Measurements from ENCODE around the gene STMP1.

The STMP1 gene

GRCh38 chr7:135712182-135712782, 50.0 kb downstream of the STMP1 start:
- Mint-ChIP-seq H3K4me3 (no peak overlapping the region), H3K9me3 (no peaks in the 10 kb centered on the region), H3K36me3 (ENCODE audit: low read depth) (no peaks in the 10 kb centered on the region), H3K27me3 (ENCODE audit: low read depth) (no peaks in the 10 kb centered on the region), H3K4me1 (peaks cover 10% of the 10 kb centered on the region), H3K27ac (no peak overlapping the region)
- TF ChIP-seq, protein P1, sequence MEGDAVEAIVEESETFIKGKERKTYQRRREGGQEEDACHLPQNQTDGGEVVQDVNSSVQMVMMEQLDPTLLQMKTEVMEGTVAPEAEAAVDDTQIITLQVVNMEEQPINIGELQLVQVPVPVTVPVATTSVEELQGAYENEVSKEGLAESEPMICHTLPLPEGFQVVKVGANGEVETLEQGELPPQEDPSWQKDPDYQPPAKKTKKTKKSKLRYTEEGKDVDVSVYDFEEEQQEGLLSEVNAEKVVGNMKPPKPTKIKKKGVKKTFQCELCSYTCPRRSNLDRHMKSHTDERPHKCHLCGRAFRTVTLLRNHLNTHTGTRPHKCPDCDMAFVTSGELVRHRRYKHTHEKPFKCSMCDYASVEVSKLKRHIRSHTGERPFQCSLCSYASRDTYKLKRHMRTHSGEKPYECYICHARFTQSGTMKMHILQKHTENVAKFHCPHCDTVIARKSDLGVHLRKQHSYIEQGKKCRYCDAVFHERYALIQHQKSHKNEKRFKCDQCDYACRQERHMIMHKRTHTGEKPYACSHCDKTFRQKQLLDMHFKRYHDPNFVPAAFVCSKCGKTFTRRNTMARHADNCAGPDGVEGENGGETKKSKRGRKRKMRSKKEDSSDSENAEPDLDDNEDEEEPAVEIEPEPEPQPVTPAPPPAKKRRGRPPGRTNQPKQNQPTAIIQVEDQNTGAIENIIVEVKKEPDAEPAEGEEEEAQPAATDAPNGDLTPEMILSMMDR (IDR thresholded peaks at IDR 0.05; ENCODE audit: unreplicated experiment in 3 of 3) = no peak

GRCh38 chr7:135712796-135713195, 50.5 kb downstream of the STMP1 start:
- Mint-ChIP-seq H3K27ac (no peak overlapping the region), H3K4me1 (peaks cover 10% of the 10 kb centered on the region), H3K36me3 (ENCODE audit: low read depth) (no peaks in the 10 kb centered on the region), H3K27me3 (ENCODE audit: low read depth) (no peaks in the 10 kb centered on the region), H3K4me3 (no peak overlapping the region), H3K9me3 (no peaks in the 10 kb centered on the region)
- TF ChIP-seq, protein P1 (IDR thresholded peaks at IDR 0.05; ENCODE audit: unreplicated experiment in 3 of 3) = no peak

- TF ChIP-seq, protein P1 (IDR thresholded peaks at IDR 0.05; ENCODE audit: unreplicated experiment in 3 of 3) = no peak
- H3K27me3 Mint-ChIP-seq (ENCODE audit: low read depth) = no peaks in the 10 kb centered on the region
- H3K4me1 Mint-ChIP-seq = peaks cover 10% of the 10 kb centered on the region
- no peaks in the 10 kb centered on the region for H3K9me3 Mint-ChIP-seq
- H3K4me3 Mint-ChIP-seq = no peak overlapping the region
- H3K36me3 Mint-ChIP-seq (ENCODE audit: low read depth) = no peaks in the 10 kb centered on the region
- no peak overlapping the region for H3K27ac Mint-ChIP-seq
Measured at GRCh38 chr7:135713836-135714470, 51.6 kb downstream of the STMP1 start.

DNA sequence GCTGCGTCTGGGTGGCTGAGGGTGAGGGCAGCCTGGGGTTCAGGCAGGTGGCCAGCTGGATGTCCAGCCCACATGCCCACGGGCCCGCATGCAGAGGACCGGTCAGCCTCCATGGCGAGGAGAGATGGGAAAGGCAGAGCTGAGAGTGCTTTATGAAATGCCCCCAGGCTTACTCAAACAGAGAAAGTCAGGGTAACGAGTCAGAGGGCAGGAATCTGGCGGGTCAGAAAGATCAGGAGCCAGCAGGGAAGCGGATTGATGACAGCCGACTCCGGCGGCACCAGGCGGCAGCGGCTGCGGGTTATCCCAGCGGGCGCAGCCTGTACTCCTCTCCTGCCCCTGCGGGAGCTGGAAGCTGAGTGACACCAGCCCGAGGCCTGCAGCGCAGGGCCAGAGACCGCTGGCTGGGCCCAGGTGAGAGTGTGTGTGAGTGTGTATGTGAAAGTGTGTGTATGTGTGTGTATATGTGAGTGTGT, 52.3 kb downstream of the STMP1 start:
- no peak overlapping the region for H3K27ac Mint-ChIP-seq
- H3K36me3 Mint-ChIP-seq (ENCODE audit: low read depth) = no peaks in the 10 kb centered on the region
- H3K27me3 Mint-ChIP-seq (ENCODE audit: low read depth) = peaks cover under 1% of the 10 kb centered on the region
- H3K4me3 Mint-ChIP-seq = no peak overlapping the region
- TF ChIP-seq, protein P1 (IDR thresholded peaks at IDR 0.05; ENCODE audit: unreplicated experiment in 3 of 3) = no peak
- peaks cover 10% of the 10 kb centered on the region for H3K4me1 Mint-ChIP-seq
- no peaks in the 10 kb centered on the region for H3K9me3 Mint-ChIP-seq

- Mint-ChIP-seq H3K27me3 (ENCODE audit: low read depth) (peaks cover 5% of the 10 kb centered on the region), H3K36me3 (ENCODE audit: low read depth) (no peaks in the 10 kb centered on the region), H3K9me3 (no peaks in the 10 kb centered on the region), H3K4me1 (peaks cover 10% of the 10 kb centered on the region), H3K4me3 (no peak overlapping the region), H3K27ac (no peak overlapping the region)
- TF ChIP-seq, protein P1 (IDR thresholded peaks at IDR 0.05; ENCODE audit: unreplicated experiment in 3 of 3) = no peak
Measured at GRCh38 chr7:135715055-135715522, 52.8 kb downstream of the STMP1 start.

GRCh38 chr7:135715673-135716072, 53.4 kb downstream of the STMP1 start:
- Mint-ChIP-seq H3K9me3 (no peaks in the 10 kb centered on the region), H3K36me3 (ENCODE audit: low read depth) (no peaks in the 10 kb centered on the region), H3K27ac (no peak overlapping the region), H3K4me1 (peaks cover 10% of the 10 kb centered on the region), H3K27me3 (ENCODE audit: low read depth) (peaks cover 5% of the 10 kb centered on the region), H3K4me3 (no peak overlapping the region)
- TF ChIP-seq, protein P1 (IDR thresholded peaks at IDR 0.05; ENCODE audit: unreplicated experiment in 3 of 3) = no peak
